ENCODE data around the gene PDLIM4. TPM values are rescaled to one million over a fixed set of nuclear protein-coding genes. Genes with fewer than 3 reads are reported as not detected.

The PDLIM4 gene
- total and polyA plus RNA-seq, 2 experiments from 2014 or later = 25.2 to 31.8 TPM

- no peak overlapping the region for H3K27ac Mint-ChIP-seq
- peak overlapping the region; percentile 90; the same call in 2 of the 3 replicates for H3K4me3 Mint-ChIP-seq
- peak overlapping the region; percentile 95 for H3K4me2 ChIP-seq
- H3K4me1 Mint-ChIP-seq = peaks cover 7% of the 10 kb centered on the region; the same call in 2 of the 3 replicates
- no peaks in the 10 kb centered on the region for H3K36me3 Mint-ChIP-seq (ENCODE audit: low read depth)
- H3F3A ChIP-seq (replicated peaks; ENCODE audit: low read depth) = peaks cover 3% of the 10 kb centered on the region; the same call in 1 of the 2 replicates
- H3K27me3 ChIP-seq (ENCODE audit: insufficient read depth) = peaks cover 24% of the 10 kb centered on the region
- ATAC-seq = no peak
- no peaks in the 10 kb centered on the region for H3K79me2 ChIP-seq (replicated peaks; ENCODE audit: insufficient read depth)
- peaks cover 14% of the 10 kb centered on the region for H3K4me1 ChIP-seq (ENCODE audit: insufficient read depth)
- H3K9me2 ChIP-seq (ENCODE audit: insufficient read depth) = no peaks in the 10 kb centered on the region
- H4K20me1 ChIP-seq (replicated peaks; ENCODE audit: insufficient read depth) = no peaks in the 10 kb centered on the region
- no peaks in the 10 kb centered on the region for H3K36me3 ChIP-seq (ENCODE audit: insufficient read depth)
- H2AFZ ChIP-seq = peak overlapping the region; percentile 99; the same call in 1 of the 2 replicates
- peaks cover 19% of the 10 kb centered on the region for H3K27me3 Mint-ChIP-seq (ENCODE audit: insufficient read depth, low read depth, poor library complexity)
- no peak overlapping the region for H3K27ac ChIP-seq (ENCODE audit: low read depth)
- H3K4me3 ChIP-seq = peak overlapping the region; percentile 90
- no peak for TF ChIP-seq ZNF331 (CRISPR knock-in tag; IDR thresholded peaks at IDR 0.05; ENCODE audit: low read depth)
- no peak for TF ChIP-seq EZH2phosphoT487 (IDR thresholded peaks at IDR 0.05; ENCODE audit: unreplicated experiment)
- no peak for TF ChIP-seq NANOG (IDR thresholded peaks at IDR 0.05; ENCODE audit: borderline replicate concordance)
- no peak for TF ChIP-seq CREB1 (CRISPR knock-in tag; IDR thresholded peaks at IDR 0.05; ENCODE audit: low read depth)
- no peak for TF ChIP-seq STAT1 (IDR thresholded peaks at IDR 0.05; ENCODE audit: unreplicated experiment)
- no peak for TF ChIP-seq REST (IDR thresholded peaks at IDR 0.05; ENCODE audit: unreplicated experiment)
- TF ChIP-seq ZNF114 (CRISPR knock-in tag; IDR thresholded peaks at IDR 0.05) = no peak
- TF ChIP-seq CTCF (conservative IDR thresholded peaks at IDR 0.05; ENCODE audit: low read depth in 2 of 2) = no peak
- TF ChIP-seq EZH2 (IDR thresholded peaks at IDR 0.05; ENCODE audit: low read depth, unreplicated experiment) = no peak
- no peak for TF ChIP-seq ETS1 (IDR thresholded peaks at IDR 0.05)
- no peaks in the 10 kb centered on the region for H3K9me3 Mint-ChIP-seq
- DNase-seq (ENCODE audit: low spot score) = no peak
Measured at GRCh38 chr5:132295505-132296411, 38.3 kb downstream of the PDLIM4 start.

Data from GM23338 (cell line).